Lower leg skin (tissue), 4 donors: ENCODE results near the gene PNLIPRP2. TPM values are rescaled to one million over a fixed set of nuclear protein-coding genes. Genes with fewer than 3 reads are reported as not detected.

Experiments used
- DNase-seq, 2 donors: peaks; one replicate each; pipeline ENCODE4 v3.0.0-alpha.2; 2019; ENCODE audit warnings: low spot score in 2 of 2
- H3K4me3 ChIP-seq: fragments of 200-600 bp; sonication (generic); 2 replicates; pipeline ENCODE4 v1.5.1; 2017; ENCODE audit warnings: mild to moderate bottlenecking, low read depth; ENCODE audit not compliant: poor library complexity, severe bottlenecking
- POLR2A ChIP-seq, 2 donors: fragments of 450-650 bp; IDR thresholded peaks; one replicate each; pipeline ENCODE4 v1.6.1; 2016 to 2017; ENCODE audit warnings: antibody characterized with exemption in 2 of 2, mild to moderate bottlenecking in 1 of 2, moderate library complexity in 1 of 2
- WGBS, 2 donors: methylation state at CpG; one replicate each; pipeline ENCODE4 v1.1.5; 2018; 5-methylcytosine and 5-hydroxymethylcytosine counted together
- intact Hi-C: fragments of 100-400 bp; cut with DNase I; formaldehyde crosslinking; loops from one replicate; pipeline ENCODE4 v1.15.0; 2023; ENCODE audit warnings: low total_unique reads
- total RNA-seq, 4 donors: library from RNA; depleted of rRNA; stranded (reverse); fragments of >200 nt; gene quantifications; one replicate each; pipeline ENCODE4 v1.1.0, GENCODE V29; 2016
- TF ChIP-seq, protein P1 (sequence below), 3 donors: fragments of 450-650 bp; IDR thresholded peaks; one replicate each; pipeline ENCODE4 v1.5.1; 2016; ENCODE audit warnings: antibody characterized with exemption in 3 of 3, mild to moderate bottlenecking in 3 of 3, moderate library complexity in 2 of 3

Gene PNLIPRP2
- total RNA-seq, 4 donors from 2014 or later, result 0.29 TPM; not detected in 3

DNA sequence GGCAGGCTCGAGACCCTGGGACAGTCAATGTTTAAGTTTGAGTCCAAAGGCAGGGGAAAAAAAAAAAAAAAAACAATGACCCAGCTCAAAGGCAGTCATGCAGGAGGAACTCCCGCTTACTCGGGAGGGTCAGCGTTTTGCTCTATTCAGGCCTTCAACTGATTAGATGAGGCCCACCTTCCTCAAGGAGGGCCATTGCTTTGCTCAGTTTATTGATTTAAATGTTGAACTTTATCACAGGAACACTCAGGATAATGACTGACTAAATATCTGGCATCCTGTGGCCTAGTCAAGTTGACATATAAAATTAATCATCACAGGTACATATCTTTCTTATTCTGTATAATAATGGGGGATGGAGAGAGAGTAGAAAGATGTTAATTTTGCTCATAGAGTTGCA is 69.0 kb downstream of the PNLIPRP2 start:
- no peak overlapping the region for H3K4me3 ChIP-seq
- 91% methylated on average over 4 of the region's 4 CpGs for WGBS, 2 donors
- TF ChIP-seq, protein P1, sequence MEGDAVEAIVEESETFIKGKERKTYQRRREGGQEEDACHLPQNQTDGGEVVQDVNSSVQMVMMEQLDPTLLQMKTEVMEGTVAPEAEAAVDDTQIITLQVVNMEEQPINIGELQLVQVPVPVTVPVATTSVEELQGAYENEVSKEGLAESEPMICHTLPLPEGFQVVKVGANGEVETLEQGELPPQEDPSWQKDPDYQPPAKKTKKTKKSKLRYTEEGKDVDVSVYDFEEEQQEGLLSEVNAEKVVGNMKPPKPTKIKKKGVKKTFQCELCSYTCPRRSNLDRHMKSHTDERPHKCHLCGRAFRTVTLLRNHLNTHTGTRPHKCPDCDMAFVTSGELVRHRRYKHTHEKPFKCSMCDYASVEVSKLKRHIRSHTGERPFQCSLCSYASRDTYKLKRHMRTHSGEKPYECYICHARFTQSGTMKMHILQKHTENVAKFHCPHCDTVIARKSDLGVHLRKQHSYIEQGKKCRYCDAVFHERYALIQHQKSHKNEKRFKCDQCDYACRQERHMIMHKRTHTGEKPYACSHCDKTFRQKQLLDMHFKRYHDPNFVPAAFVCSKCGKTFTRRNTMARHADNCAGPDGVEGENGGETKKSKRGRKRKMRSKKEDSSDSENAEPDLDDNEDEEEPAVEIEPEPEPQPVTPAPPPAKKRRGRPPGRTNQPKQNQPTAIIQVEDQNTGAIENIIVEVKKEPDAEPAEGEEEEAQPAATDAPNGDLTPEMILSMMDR (IDR thresholded peaks at IDR 0.05), result no peak
- TF ChIP-seq POLR2A (IDR thresholded peaks at IDR 0.05), result no peak
- DNase-seq, result no peak
- intact Hi-C loops, result no loop called here

GRCh38 chr10:116690356-116691322 is 69.9 kb downstream of the PNLIPRP2 start:
- TF ChIP-seq, protein P1 (IDR thresholded peaks at IDR 0.05), result no peak
- no peak for TF ChIP-seq POLR2A (IDR thresholded peaks at IDR 0.05)
- intact Hi-C loops, result no loop called here
- no peak for DNase-seq

GRCh38 chr10:116691635-116692034 is 70.9 kb downstream of the PNLIPRP2 start:
- no peak for DNase-seq
- whole genome bisulfite sequencing, 2 donors, result 61 to 65% methylated on average over 6 of the region's 6 CpGs
- intact Hi-C loops, result no loop called here
- no peak overlapping the region for H3K4me3 ChIP-seq
- TF ChIP-seq POLR2A (IDR thresholded peaks at IDR 0.05), result no peak
- TF ChIP-seq, protein P1 (IDR thresholded peaks at IDR 0.05), result no peak

More at GRCh38 chr10:116690356-116691322, 69.9 kb downstream of the PNLIPRP2 start:
- 80% methylated on average over 17 of the region's 17 CpGs for WGBS, 2 donors
- no peak overlapping the region for H3K4me3 ChIP-seq

GRCh38 chr10:116692225-116692624 is 71.5 kb downstream of the PNLIPRP2 start:
- TF ChIP-seq POLR2A (IDR thresholded peaks at IDR 0.05), result no peak
- TF ChIP-seq, protein P1 (IDR thresholded peaks at IDR 0.05), result no peak
- DNase-seq, result no peak
- H3K4me3 ChIP-seq, result no peak overlapping the region
- intact Hi-C loops, result no loop called here
- WGBS, 2 donors, result 90 to 94% methylated on average over 8 of the region's 8 CpGs

GRCh38 chr10:116694243-116694926 is 73.6 kb downstream of the PNLIPRP2 start:
- H3K4me3 ChIP-seq, result no peak overlapping the region
- TF ChIP-seq, protein P1 (IDR thresholded peaks at IDR 0.05), result no peak
- no peak for TF ChIP-seq POLR2A (IDR thresholded peaks at IDR 0.05)
- intact Hi-C loops, result no loop called here
- 71 to 72% methylated on average over 14 of the region's 14 CpGs for WGBS, 2 donors
- DNase-seq, result no peak

Other genes starting within 250 kb of the PNLIPRP2 start
- 10 to 100 TPM; 27.2 to 82.8 (median 45.7) TPM for gene PNLIPRP3, start 193.1 kb upstream of the PNLIPRP2 start, total RNA-seq
- gene PNLIP, start 75.0 kb upstream of the PNLIPRP2 start, total RNA-seq, result under 1 TPM in 2 of 4 donors, not detected in 2; 0.23 to 0.32 TPM
- gene PNLIPRP1, start 30.0 kb upstream of the PNLIPRP2 start, total RNA-seq, result not detected
- 1 to 10 TPM; 6.4 to 9.9 (median 9.5) TPM for gene HSPA12A, start 121.6 kb downstream of the PNLIPRP2 start, total RNA-seq
- 1 to 10 TPM in 1 of 4 donors, under 1 TPM in 1, not detected in 2; 0.06 to 4.4 TPM for gene ENO4, start 228.5 kb downstream of the PNLIPRP2 start, total RNA-seq